Fibroblast of the conjunctiva (primary cell): ENCODE data around the gene FAM120C.

Source experiments
- DNase-seq: peaks from one replicate; pipeline ENCODE4 v3.0.0-alpha.2; 2010; ENCODE audit warnings: low read depth

The FAM120C gene, protein sequence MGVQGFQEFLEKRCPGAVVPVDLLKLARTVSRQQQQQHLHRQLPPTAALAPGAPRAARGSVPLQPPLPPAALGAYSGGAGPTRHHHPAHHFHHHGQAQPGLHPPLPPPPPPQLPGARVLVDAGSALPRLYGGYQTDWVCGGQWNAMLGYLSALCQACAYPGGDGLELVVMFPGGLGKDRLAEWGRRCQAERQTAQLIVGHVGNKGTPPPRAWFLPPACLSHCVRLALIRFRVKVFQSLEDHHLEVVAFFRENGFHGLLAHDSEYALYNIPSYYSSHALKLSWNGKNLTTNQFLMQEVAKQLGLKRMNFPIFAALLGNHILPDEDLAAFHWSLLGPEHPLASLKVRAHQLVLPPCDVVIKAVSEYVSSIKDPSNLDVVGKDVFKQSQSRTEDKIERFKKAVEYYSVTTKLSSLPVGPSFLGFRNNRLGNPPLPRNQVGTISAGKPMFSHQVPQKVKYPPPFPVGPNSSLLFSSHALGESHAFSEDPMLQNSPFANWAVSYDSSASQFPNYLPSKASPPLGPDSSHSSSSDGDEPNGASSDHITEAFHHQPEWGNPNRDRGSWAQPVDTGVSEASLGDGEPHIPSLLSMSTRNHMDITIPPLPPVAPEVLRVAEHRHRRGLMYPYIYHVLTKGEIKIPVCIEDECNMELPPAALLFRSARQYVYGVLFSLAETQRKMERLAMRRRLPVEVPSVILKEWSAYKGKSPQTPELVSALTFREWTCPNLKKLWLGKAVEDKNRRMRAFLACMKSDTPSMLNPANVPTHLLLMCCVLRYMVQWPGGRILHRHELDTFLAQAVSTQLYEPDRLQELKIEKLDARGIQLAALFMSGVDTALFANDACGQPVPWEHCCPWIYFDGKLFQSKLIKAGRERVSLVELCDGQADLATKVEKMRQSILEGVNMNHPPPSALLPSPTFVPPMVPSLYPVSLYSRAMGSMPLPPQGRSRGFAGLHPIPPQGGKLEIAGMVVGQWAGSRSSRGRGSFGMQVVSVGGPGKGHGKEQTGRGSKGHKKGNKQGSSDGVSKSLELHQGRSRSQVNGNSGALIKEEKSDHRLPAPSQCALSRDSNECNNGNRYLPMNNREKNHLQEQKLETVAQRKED

DNA sequence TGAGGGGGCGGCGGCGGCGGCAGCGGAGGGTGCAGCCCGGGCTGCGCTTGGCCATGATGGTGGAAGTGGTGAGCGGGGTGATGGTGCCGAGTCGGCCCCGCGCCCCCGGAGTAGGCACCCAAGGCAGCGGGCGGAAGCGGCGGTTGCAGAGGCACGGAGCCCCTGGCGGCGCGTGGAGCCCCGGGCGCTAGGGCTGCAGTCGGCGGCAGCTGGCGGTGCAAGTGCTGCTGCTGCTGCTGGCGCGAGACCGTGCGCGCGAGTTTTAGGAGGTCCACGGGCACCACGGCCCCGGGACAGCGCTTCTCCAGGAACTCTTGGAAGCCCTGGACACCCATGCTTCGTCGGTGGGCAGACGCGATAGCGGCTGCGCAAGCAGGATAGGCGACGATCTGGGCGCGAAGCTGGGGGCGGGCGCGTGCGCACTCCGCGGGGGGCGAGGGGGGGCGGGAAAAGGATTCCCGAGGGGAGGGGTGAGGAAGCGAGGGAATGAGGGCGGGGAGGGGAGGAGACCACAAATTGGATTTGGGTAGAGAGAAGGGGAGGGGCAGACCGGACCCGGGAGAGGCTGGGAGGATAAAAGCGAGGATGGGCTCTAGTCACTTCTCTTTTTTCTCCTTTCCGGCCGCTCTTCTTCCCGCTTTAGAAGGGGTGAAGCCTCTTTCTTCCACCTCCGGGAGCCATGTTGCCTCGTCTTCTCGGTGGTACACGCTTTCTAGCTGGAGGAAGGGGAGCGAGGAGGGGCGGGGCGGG lies at the start of gene FAM120C:
Gene FAM120C (minus strand): TSS at position 391 of the 750 bp plus-strand sequence. CDS start 56 bp downstream, at position 335.
- peak; percentile 59 for DNase-seq

DNA sequence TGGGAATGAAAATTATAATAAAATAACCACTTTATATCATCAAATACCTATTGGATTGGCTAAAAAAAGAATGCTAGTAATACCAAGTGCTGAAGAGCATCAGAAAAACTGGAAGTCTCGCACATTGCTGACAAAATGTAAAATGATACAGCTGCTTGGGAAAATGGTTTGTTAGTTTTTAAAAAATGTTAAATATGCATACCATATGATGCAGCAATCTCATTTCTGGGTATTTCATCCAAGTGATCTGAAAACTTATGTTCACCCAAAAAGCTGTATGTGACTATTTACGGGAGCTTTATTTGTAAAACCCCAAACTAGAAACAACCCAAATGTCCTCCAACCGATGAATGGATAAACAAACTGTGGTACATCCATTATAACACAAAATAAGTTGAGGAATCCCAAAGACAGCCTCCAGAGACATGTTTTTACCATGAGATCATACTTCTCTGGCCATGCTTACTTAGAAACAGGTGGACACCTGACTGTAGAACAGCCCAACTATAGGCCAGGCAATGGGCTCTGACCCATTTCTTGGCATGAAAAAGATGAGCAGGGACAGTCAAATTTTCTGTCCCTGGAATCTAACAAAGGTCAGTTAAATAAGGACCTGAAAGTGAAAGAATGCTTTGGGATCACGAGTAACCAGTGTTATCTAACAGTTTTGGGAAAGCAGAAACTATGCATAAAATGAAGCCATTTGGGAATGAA lies 47.5 kb upstream of the FAM120C start:
- DNase-seq, result no peak

DNA sequence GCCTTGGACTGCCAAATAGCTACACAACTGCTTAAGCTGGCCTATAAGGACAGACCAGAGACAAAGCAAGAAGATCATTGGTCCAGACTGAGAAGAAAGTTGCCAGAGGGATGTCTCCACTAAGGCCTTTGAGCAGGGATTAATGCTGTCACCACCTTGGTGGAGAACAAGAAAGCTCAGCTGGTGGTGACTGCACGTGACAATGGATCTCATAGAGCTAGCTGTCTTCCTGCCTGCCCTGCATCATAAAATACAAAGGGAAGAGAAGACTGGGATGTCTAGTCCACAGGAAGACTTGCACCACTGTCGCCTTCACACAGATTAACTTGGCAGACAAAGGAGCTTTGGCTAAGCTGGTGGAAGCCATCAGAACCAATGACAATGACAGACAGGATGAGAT lies 40.5 kb upstream of the FAM120C start:
- no peak for DNase-seq

DNA sequence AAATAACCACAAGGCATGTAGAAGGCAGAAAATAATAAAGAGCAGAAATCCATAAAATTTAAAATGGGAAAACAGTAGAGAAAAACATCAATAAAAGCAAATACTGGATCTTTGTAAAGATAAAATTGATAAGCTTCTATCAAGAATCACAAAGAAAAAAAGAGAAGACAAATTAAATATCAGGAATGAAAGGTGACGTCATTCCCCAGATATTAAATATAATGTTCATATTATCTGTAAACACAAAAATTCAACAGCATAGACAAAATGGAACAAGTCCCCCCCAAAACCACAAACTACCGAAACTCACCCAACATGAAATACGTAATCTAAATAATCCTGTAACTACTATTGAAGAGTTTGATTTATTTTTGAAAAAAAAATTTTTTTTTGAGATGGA lies 30.5 kb upstream of the FAM120C start:
- DNase-seq, result no peak

DNA sequence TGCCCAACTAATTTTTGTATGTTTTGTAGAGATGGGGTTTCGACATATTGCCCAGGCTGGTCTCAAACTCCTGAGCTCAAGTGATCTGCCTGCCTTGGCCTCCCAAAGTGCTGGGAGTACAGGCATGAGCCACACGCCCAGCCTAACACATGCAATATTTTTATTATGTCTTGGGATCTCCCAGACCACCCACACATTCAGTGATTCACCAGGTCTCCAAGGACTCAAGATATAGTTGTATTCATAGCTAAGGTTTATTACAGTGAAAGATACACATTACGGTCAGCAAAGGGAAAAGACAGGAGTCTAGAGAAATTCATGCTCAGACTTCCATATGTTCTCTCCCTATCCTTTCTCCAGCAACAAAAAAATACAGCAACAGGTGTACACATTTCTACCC lies 25.5 kb upstream of the FAM120C start:
- DNase-seq, result peak; percentile 13

DNA sequence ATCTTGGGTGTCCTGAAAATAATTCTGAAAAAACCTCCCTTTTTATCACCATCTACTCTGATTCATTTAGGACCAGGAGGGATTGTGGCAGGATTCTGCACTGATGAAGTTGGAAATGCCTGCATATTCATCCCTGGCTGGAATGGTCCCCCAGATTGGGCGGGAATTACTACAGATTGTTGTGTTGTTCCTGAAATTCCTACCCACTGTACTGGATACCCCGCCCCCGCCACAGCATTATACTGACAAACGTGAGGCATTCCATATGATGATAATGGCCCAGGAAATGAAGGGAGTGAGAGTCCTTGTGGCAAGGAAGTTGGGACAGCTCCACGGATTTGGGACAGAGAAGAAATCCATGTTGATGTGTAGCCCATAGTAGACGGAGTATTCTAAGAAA lies 15.2 kb upstream of the FAM120C start:
- DNase-seq, result no peak

DNA sequence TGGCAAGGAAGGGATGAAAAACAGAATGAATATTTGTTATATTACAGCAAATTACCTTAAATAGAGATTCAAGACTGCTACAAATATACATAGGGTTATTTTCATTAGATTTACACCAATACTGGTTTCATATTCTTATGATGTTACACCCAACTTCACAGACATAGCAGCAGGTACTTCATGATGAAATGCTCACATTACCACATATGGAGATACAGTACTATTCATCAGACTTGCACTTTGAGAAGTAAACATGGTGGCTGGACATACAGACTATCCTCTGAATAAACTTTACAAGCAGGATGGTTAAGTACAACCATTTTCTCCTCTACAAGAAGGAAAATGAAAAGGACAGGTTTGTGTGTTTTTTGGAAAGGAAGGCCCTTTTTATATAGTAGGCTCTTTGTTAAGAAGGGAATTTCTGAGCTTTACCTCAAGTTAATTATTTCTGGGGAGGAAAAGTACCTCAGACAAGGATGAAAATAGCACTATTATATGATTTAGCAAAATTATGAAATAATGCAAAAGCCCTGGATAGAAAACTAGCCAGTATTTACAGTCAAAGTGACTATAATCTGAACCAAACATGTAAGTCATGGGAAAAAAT lies 12.0 kb upstream of the FAM120C start:
- DNase-seq, result no peak

DNA sequence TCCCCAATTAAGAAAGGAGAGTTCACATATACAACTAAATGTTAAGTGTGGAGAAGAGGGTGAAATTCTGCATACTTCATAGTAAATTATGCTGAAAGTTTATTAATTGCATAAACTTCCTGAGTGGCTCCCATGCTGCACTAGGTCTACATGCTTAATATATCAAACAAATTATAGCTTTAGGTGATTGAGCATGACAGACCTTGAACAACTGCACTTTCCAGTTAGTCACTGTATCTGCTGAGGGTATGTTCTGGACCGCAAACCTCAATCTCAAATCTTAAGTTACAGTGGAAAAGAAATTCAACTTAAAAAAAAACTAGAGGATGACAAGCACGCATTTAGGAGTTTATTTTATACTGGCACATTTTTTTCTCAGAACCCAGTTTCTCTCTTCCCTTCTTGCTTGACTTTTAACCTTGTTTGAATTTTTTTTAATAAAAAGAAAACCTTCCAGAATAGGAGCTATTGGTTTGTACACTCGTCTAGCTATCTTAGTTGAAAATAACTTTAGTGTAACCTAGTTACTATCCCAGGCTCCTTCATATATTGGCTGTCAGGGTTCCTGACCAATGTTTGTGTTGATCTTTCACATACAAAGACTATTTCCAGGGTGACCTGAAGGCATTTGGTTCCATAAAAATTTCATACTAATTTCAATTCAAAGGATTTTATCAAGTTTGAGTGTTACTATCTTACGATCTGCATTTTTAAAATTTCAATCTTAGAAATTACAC lies 10.2 kb upstream of the FAM120C start:
- no peak for DNase-seq

DNA sequence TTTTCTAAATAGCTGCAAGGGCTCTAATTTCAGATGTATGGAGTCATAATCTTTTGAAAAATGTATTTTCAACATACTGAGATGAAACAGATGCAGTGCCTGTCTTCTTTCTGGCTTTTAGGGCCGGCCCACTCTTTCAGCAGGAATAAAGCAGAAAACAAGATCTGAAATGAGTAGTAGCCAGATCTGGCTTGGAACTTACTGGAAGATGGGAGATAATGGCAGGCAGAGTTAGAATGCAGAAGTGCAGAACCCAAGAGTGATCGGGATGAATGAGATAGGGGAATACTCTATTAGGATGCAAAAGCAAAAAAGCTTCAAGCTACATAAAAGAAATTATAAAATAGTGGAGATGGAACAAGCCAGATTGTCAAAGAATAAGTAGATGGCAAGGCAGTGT lies 1.4 kb upstream of the FAM120C start:
- no peak for DNase-seq

DNA sequence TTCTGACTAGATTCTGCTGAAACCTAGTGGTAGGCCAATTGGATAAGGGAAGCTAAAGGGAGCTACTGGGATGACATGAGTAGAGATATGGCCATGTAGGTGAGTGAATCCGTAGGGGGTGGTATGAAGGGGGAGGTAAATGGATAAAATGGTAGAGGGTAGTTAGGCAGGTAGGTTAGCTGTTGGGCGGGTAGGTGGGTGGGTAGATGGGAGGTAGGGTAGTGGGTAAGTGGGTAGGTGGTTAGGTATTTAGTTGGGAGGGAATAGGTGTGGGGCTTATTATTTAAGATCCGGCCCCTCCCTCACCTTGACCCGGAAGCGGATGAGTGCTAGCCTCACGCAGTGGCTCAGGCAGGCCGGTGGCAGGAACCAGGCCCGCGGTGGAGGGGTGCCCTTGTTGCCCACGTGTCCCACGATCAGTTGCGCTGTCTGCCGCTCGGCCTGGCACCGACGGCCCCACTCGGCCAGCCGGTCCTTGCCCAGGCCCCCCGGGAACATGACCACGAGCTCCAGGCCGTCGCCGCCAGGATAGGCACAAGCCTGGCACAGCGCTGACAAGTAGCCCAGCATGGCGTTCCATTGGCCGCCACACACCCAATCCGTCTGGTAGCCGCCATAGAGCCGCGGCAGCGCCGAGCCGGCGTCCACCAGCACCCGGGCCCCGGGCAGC lies 725 bp downstream of the FAM120C start:
- DNase-seq, result no peak

DNA sequence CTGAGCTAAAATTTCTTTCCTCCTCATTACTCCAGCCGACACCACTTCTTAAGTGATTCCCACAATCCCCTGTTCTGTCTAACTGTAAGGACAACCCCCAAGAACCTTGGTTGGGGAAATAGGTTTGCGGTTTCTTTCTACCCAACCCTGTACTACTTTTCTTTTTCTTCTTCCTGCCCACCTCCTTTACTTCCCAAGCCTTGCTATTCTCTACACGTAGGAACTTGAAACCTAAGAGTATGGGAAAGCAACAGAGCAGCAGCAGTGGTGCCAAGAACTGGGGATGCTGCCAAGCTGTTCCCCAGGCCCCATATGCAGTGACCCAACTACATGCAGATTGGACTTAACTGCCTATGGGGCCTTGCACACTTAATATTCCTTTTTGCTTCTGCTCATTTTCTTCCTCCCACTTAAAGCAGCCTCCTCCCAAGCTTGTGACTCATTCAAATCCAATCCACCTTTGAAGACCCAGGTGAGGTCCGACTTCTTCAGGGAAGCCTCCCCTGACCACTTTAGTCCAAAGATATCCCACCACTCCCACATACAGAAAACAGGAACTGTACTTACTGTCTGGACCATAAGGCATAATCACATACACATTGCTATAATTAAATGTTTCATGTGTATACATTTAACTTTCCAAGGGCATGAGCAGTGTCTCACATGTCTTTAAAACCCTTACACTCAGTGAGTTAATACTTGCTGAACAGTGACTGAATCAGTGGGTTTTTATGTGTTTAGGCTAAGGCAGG lies 1.7 kb downstream of the FAM120C start:
- DNase-seq, result no peak

DNA sequence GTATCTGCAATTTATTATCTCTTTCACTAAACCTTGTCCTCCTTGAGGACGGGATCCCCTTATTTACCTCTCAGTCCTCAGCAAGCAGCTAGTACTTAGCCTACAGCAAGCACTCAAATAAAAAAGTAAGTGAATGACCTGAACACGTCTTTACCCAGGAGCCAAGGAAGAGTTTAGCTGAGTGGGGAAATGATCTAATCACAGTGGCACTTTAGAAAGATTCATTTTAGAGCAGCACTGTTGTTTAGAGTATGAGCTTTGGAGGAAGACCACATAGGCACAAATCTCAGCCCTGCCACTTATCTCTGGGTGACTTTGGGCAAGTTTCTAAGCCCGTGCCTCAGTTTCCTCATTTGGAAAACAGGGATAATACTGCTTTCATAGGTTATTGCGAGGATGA lies 2.7 kb downstream of the FAM120C start:
- DNase-seq, result no peak

DNA sequence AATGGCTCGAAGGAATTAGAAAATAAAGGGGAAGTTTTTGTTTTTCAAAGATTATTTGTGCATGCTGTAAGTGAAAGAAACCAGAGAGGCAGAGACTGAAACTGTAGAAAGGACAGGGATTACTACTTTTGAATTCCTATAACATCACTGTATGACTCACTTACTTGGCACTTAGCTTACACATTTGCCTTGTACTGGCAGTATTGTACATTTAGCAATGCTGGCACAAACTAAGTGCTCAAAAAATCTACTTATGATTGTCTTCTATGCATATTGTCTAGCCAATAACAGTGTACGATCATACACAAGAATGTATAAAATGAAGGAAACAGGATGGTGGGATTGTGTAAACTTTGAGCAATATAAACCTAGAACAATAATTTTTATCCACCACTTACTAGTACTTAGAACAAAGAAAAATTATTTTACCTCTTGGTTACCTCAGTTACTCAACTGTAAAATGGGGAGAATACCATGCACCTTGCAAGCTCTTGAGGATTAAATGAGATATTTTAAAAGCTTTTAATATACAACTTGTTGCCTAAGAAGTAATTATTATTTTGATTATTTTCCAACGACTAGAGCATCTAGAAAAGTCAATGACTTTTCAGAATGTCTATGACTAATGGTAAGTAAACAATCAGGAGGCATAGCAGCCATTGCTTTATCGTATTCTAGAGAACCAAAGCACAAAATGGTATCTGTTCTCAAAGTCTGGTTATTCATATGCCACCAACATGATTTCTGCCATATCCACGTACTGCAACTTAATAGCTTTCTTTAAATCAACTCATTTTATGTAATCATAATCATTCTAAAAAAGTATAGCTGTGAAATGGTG lies 4.7 kb downstream of the FAM120C start:
- peak; percentile 80 for DNase-seq

DNA sequence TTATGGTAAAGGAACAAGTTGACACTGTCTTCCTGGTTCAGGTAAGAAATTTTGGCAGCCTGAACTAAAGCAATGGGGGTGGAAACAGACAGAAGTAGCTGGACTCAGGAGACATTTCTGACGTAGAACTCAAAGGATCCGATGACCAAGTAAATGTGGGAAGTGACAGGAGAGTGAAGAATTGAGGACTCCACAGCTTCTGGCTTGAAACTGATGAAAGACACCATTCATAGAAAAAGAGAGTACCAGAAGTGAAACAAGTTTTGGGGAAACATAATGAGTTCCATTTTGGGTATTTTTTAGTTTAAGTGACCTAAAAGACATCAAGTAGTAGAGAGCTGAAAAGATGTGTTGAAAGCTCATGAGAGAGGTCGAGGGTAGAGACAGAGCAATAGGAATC lies 5.7 kb downstream of the FAM120C start:
- no peak for DNase-seq

DNA sequence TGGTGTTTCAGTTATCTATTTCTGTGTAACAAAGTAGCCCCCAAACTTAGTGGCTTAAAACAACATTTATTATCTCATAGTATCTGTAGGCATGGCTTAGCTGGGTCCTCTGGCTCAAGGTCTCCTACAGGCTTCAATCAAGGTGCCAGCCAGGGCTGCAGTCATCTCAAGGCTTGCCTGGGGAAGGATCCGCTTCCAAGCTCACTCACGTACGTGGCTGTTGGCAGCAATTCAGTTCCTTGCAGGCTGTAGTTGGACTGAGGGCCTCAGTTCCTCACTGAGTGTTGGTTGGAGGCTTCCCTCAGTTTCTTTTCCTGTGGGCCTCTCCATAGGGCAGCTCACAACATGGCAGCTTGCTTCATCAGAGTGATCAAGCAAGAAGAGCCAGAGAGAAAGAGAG lies 9.3 kb downstream of the FAM120C start:
- DNase-seq, result no peak

DNA sequence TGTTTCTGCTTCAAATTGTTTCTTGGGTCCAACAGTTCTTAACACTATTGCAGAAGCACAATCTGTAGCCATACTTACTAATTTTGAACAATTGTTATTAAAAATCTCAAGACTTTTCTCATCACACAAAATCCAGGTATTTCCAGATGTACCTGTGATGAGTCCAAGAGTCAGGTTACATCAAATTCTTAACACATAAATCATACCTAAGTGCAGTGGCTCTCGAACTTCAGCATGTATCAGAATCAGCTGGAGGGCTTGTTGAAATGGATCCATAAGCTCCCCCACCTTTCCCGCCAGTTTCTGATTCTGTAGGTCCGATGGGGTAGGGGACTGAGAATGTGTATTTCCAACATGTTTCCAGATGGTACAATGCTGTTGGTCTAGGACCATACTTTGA lies 10.6 kb downstream of the FAM120C start:
- no peak for DNase-seq

DNA sequence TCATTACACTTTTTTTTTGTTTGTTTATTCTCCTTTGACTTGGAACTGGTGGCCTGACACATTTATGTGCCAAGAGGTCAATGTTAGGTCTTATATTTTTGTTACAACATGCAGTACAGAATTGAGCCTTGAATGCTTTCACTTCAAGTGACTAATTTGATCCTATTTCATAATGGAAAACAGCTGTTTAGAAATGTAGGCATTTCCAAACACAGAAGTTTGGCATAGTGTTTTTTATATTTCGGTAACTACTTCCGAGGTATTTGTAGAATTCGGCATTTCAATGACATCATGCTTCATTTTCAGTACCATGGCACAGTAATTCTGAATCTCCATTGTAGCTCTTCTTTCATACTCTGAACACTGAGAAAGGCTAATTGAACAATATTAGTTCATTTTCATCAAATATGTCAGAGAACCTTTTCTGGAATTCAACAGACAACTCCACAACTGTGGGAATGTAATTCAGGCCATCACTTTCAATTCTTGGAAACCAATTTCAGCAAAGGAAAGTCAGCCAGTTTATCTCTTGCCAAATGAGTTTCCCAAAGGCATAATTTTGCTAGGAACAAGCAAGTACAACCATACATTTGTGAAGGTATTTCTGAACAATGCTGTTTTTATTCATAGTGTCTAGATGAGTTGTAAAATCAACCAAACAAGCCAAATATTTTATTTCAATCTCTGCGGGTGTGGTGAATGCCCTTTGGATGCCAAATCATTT lies 11.4 kb downstream of the FAM120C start:
- no peak for DNase-seq
